Left lobe of liver (tissue), 2 donors: ENCODE measurements around the gene FURIN. TPM values are rescaled to one million over a fixed set of nuclear protein-coding genes. Genes with fewer than 3 reads are reported as not detected.
A peak's percentile ranks its signal among the peaks of the same experiment; 100 is the strongest.
"Not testable (repeated sequence)": the region's sequence is repeated elsewhere in the genome, so short reads cannot be mapped to it uniquely, and the experiment has no call there.

ENCODE experiments used
- ATAC-seq: fragments of 200-7000 bp; cut with Tn5 transposase; one replicate; pipeline ENCODE4 v1.9.1; 2020; ENCODE audit warnings: mild to moderate bottlenecking, moderate library complexity
- DNase-seq: peaks from one replicate; pipeline ENCODE4 v3.0.0-alpha.2; 2020; ENCODE audit warnings: low spot score
- total RNA-seq: library from RNA; stranded (reverse); gene quantifications from one replicate; pipeline ENCODE4 v1.2.1, GENCODE V29; 2021
- donor health status: DM: no; HTN: no; CAD: no; lungs with moderate emphysema.
- donor health status: DM: no; HTN: yes; CAD: no.

FURIN gene
- total RNA-seq, 1 donor from 2014 or later = 281 TPM

- DNase-seq (no peak), ATAC-seq (no peak)
Measured at GRCh38 chr15:90840954-90841353, 27.4 kb upstream of the FURIN start.

- no peak for DNase-seq
- no peak for ATAC-seq
Measured at GRCh38 chr15:90844696-90845095, 23.7 kb upstream of the FURIN start.

GRCh38 chr15:90845201-90845949, 23.0 kb upstream of the FURIN start:
- no peak for DNase-seq
- peak; percentile 19 for ATAC-seq

GRCh38 chr15:90849424-90849823, 19.0 kb upstream of the FURIN start:
- DNase-seq, ATAC-seq: not testable (repeated sequence)

- DNase-seq (no peak), ATAC-seq (no peak)
Measured at GRCh38 chr15:90851114-90851513, 17.3 kb upstream of the FURIN start.

- ATAC-seq (no peak), DNase-seq (no peak)
Measured at GRCh38 chr15:90851940-90852339, 16.4 kb upstream of the FURIN start.

GRCh38 chr15:90855139-90855538, 13.2 kb upstream of the FURIN start:
- ATAC-seq = no peak

GRCh38 chr15:90857337-90857736, 11.1 kb upstream of the FURIN start:
- no peak for DNase-seq
- no peak for ATAC-seq

More at GRCh38 chr15:90855139-90855538, 13.2 kb upstream of the FURIN start:
- no peak for DNase-seq

- ATAC-seq (peak; percentile 1), DNase-seq (no peak)
Measured at GRCh38 chr15:90857883-90858443, 10.4 kb upstream of the FURIN start.

- ATAC-seq (peak; percentile 53), DNase-seq (peak; percentile 85)
Measured at GRCh38 chr15:90859234-90860131, 8.9 kb upstream of the FURIN start.

GRCh38 chr15:90860450-90860849, 7.9 kb upstream of the FURIN start:
- peak; percentile 47 for ATAC-seq
- DNase-seq = peak; percentile 85

GRCh38 chr15:90860942-90861675, 7.3 kb upstream of the FURIN start:
- DNase-seq = peak; percentile 85
- ATAC-seq = peak; percentile 29

- no peak for ATAC-seq
Measured at GRCh38 chr15:90862487-90862886, 5.9 kb upstream of the FURIN start.

GRCh38 chr15:90862964-90863778, 5.2 kb upstream of the FURIN start:
- DNase-seq (peak; percentile 97), ATAC-seq (peak; percentile 64)

More at GRCh38 chr15:90862487-90862886, 5.9 kb upstream of the FURIN start:
- no peak for DNase-seq

GRCh38 chr15:90863987-90864386, 4.4 kb upstream of the FURIN start:
- DNase-seq (no peak), ATAC-seq (no peak)

- no peak for DNase-seq
- no peak for ATAC-seq
Measured at GRCh38 chr15:90864507-90864906, 3.9 kb upstream of the FURIN start.

- DNase-seq (no peak), ATAC-seq (no peak)
Measured at GRCh38 chr15:90865702-90866101, 2.7 kb upstream of the FURIN start.

- ATAC-seq (peak; percentile 3), DNase-seq (no peak)
Measured at GRCh38 chr15:90866161-90866715, 2.1 kb upstream of the FURIN start.

- DNase-seq (no peak), ATAC-seq (no peak)
Measured at GRCh38 chr15:90866800-90867199, 1.6 kb upstream of the FURIN start.

GRCh38 chr15:90869140-90869541, 753 bp downstream of the FURIN start:
- ATAC-seq = no peak
- no peak for DNase-seq
